Measurements from ENCODE around the gene ANXA2.

GRCh38 chr15:60425461-60425860 lies 27.7 kb upstream of the ANXA2 start:
- no peak for TF ChIP-seq EP300 (IDR thresholded peaks at IDR 0.05; ENCODE audit: borderline replicate concordance in 1 of 2, low read depth in 1 of 2, low read length in 1 of 2)
- TF ChIP-seq CTCF (IDR thresholded peaks at IDR 0.05): no peak
- no peak for TF ChIP-seq EZH2phosphoT487 (IDR thresholded peaks at IDR 0.05; ENCODE audit: borderline replicate concordance, low read depth)
- no peak for TF ChIP-seq TAF1 (IDR thresholded peaks at IDR 0.05; ENCODE audit: borderline replicate concordance, low read depth, low read length)
- no peak for TF ChIP-seq POLR2AphosphoS5 (IDR thresholded peaks at IDR 0.05; ENCODE audit: low read depth, low read length)
- TF ChIP-seq SMC3 (IDR thresholded peaks at IDR 0.05; ENCODE audit: low read depth, low read length): no peak
- TF ChIP-seq RFX5 (IDR thresholded peaks at IDR 0.05; ENCODE audit: low read length): no peak
- no peak for TF ChIP-seq YY1 (IDR thresholded peaks at IDR 0.05; ENCODE audit: low read depth)
